SU-DHL-6 (cell line): ENCODE measurements around the gene CCM2.

ENCODE experiments used
- H2AFZ ChIP-seq: fragments of 200-600 bp; sonication (generic); 2 replicates; pipeline ENCODE4 v1.6.1; 2014; ENCODE audit warnings: low read depth, mild to moderate bottlenecking, moderate library complexity, mixed read lengths, antibody characterized with exemption, low read length; ENCODE audit not compliant: severe bottlenecking
- H3F3A ChIP-seq: fragments of 200-600 bp; shearing (Covaris generic); 2 replicates; pipeline ENCODE4 v1.6.0; 2016; ENCODE audit warnings: antibody characterized with exemption, mild to moderate bottlenecking; ENCODE audit not compliant: insufficient read depth
- H3K27ac ChIP-seq: fragments of 200-600 bp; sonication (generic); 2 replicates; pipeline ENCODE4 v1.5.1; 2016; ENCODE audit warnings: low read depth, mild to moderate bottlenecking, low read length, moderate library complexity, mixed read lengths
- H3K27me3 ChIP-seq: fragments of 200-600 bp; sonication (generic), shearing (Covaris generic); 2 replicates; pipeline ENCODE4 v1.6.0; 2014; ENCODE audit warnings: mild to moderate bottlenecking, low read length
- H3K36me3 ChIP-seq: fragments of 200-600 bp; sonication (generic); 2 replicates; pipeline ENCODE4 v1.6.1; 2014; ENCODE audit warnings: mild to moderate bottlenecking, low read length, mixed read lengths
- H3K4me2 ChIP-seq: fragments of 300-600, 200-600 bp; shearing (Covaris generic), sonication (generic); 2 replicates; pipeline ENCODE4 v1.6.0; 2014; ENCODE audit warnings: low read length, low read depth, mild to moderate bottlenecking; ENCODE audit not compliant: poor library complexity, severe bottlenecking
- H3K4me3 ChIP-seq: fragments of 200-600 bp; sonication (generic); 2 replicates; pipeline ENCODE4 v1.5.1; 2014; ENCODE audit warnings: antibody characterized with exemption, low read length, mild to moderate bottlenecking, mixed read lengths; ENCODE audit not compliant: insufficient read depth, poor library complexity, severe bottlenecking
- H3K79me2 ChIP-seq: fragments of 200-600 bp; sonication (generic); 2 replicates; pipeline ENCODE4 v1.6.1; 2014; ENCODE audit warnings: mild to moderate bottlenecking, low read length, moderate library complexity; ENCODE audit not compliant: insufficient read depth
- H3K9ac ChIP-seq: fragments of 200-600 bp; sonication (generic); 2 replicates; pipeline ENCODE4 v1.7.0; 2014; ENCODE audit warnings: mild to moderate bottlenecking, low read length
- H3K9me2 ChIP-seq: fragments of 200-600 bp; sonication (generic); replicated peaks from 2 replicates; pipeline ENCODE4 v1.6.1; 2014; ENCODE audit warnings: low read length; ENCODE audit not compliant: insufficient read depth
- H3K9me3 ChIP-seq: fragments of 200-600 bp; sonication (generic); 2 replicates; pipeline ENCODE4 v1.6.1; 2014; ENCODE audit warnings: low read length, mixed read lengths; ENCODE audit not compliant: insufficient read depth
- H4K20me1 ChIP-seq: fragments of 200-600 bp; sonication (generic); 2 replicates; pipeline ENCODE4 v1.6.1; 2014; ENCODE audit warnings: low read depth, mild to moderate bottlenecking, antibody characterized with exemption, low read length, moderate library complexity, mixed read lengths
- EZH2phosphoT487 ChIP-seq: fragments of 200-600 bp; sonication (generic), shearing (Covaris generic); conservative IDR thresholded peaks from 2 replicates; pipeline ENCODE4 v1.6.1; 2018; ENCODE audit warnings: mild to moderate bottlenecking, antibody characterized with exemption, low read length, moderate library complexity, mixed read lengths
- TF ChIP-seq, protein P1 (sequence below): fragments of 200-600 bp; sonication (generic); IDR thresholded peaks from one replicate; pipeline ENCODE4 v1.5.1; 2017; ENCODE audit warnings: antibody characterized with exemption, mild to moderate bottlenecking, low read length, moderate library complexity; ENCODE audit not compliant: insufficient read depth, poor library complexity, severe bottlenecking

The CCM2 gene

DNA sequence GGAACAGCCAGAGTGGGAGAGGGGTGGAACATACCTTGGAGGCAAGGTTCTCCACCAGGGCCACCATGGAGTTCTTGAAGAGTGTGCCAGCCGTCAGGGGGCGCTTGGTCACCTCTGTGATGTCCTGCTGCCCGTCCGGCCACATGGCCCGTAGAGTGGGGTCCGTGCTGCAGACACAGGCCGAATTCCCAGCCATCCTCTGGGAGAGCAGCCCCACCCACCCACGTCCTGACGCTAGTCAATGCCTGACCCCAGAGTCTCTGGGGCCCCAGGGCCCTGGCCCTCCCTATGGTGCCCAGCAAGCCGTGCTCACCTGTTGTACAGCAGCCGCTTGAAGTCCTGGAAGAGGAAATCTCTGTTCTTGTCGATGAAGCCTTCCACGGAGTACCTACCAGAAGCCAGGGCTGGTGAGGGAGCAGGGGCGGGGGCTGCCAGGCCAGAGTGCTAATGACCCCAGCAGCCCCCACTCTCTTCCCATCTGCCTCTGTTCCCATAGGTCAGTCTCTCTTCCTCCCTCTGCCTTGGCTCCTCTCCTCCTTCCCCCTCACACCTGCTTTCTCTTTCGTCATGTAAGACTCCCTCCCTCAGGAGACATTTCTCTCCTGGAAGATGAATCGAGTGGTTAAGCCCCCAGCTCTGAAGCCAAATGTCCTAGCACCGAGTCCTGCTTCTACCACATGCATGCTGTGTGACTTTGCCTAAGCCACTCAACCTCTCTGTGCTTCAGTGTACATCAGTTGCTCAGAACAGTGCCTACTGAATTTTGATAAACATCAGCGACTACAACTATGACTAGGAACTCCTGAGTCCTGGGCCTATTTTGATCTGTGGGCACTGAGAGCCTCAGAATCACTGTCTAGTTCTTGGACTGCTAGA, 32.2 kb upstream of the CCM2 start:
- Histone ChIP-seq H3F3A (no peaks in the 10 kb centered on the region), H3K9me3 (no peaks in the 10 kb centered on the region), H3K9ac (no peak overlapping the region), H4K20me1 (no peaks in the 10 kb centered on the region), H3K36me3 (no peaks in the 10 kb centered on the region), H3K4me2 (no peak overlapping the region), H2AFZ (no peak overlapping the region), H3K27ac (no peak overlapping the region), H3K4me3 (no peak overlapping the region), H3K9me2 (no peaks in the 10 kb centered on the region), H3K27me3 (no peaks in the 10 kb centered on the region), H3K79me2 (no peaks in the 10 kb centered on the region)
- TF ChIP-seq, protein P1, sequence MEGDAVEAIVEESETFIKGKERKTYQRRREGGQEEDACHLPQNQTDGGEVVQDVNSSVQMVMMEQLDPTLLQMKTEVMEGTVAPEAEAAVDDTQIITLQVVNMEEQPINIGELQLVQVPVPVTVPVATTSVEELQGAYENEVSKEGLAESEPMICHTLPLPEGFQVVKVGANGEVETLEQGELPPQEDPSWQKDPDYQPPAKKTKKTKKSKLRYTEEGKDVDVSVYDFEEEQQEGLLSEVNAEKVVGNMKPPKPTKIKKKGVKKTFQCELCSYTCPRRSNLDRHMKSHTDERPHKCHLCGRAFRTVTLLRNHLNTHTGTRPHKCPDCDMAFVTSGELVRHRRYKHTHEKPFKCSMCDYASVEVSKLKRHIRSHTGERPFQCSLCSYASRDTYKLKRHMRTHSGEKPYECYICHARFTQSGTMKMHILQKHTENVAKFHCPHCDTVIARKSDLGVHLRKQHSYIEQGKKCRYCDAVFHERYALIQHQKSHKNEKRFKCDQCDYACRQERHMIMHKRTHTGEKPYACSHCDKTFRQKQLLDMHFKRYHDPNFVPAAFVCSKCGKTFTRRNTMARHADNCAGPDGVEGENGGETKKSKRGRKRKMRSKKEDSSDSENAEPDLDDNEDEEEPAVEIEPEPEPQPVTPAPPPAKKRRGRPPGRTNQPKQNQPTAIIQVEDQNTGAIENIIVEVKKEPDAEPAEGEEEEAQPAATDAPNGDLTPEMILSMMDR: no peak

DNA sequence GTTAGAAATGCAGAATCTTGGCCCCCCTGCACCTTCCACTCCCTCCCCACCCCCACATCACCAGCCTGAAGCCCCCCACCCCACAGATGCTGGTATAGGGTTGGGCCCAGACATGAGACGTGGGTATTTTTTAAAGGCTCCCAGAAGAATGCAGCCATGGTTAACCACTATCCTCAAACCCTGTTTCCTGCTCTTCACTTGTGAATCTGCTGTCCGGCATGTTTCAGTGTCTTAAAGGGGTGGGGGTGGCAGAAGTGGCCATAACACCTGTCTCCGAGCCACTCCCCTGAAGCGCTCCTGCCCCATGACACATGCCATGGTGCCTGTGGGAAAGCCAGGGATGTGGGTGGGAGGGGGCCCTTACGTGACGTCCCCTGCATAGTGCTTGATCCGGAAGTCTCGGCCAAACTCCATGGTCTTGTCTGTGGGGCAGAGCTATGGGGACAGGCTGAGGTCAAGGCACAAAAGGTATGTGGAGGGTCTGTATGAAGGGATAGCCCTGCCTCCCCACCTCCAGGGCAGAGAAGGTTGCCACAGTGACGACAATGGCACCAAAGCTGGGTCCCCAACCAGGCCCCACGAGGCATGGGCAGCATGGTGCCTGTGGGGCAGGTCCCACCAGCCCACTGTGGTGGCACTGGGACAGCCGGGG, 30.8 kb upstream of the CCM2 start:
- no peaks in the 10 kb centered on the region for H3K36me3 ChIP-seq
- no peaks in the 10 kb centered on the region for H4K20me1 ChIP-seq

DNA sequence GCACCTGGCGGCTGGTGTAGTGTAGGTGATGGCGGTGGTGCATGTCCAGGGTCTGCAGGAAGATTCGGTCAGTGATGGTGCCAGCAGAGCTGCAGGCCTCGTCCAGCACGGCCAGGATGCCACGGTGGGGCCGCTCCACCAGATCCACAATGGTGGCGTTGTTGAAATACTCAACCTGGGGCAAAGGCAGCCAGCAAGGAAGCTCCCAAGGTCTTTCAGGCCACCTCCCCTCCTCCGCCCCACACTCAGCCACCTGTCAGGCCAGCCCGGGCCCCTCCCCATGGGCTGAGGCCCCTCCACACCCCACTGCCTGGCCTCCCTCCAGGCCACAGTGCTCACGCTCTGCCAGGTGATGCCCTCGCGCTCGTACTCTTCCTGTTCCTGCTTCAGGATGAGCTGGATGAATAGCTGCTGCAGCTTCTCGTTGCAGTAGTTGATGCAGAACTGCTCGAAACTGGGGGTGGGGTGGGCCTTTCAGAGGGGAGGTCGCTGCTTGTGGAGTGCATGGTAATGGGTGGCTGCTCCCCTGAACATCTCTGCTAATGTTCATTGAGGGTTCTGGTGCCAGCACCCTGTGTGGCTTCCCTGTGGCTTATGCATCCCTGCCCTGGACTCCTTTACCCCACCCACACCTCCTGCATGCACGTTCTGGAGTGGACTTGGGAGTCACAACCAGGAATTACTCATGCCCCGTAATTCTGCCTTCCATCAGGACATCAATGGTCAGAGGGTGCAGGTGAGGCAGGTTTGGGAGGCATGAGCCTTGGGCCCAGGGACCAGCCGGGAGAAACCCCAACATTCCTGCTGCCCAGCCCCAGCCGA, 30.1 kb upstream of the CCM2 start:
- H4K20me1 ChIP-seq: no peaks in the 10 kb centered on the region
- H2AFZ ChIP-seq: no peak overlapping the region
- H3K9me3 ChIP-seq: no peaks in the 10 kb centered on the region
- no peaks in the 10 kb centered on the region for H3K36me3 ChIP-seq
- no peaks in the 10 kb centered on the region for H3K79me2 ChIP-seq
- no peak overlapping the region for H3K27ac ChIP-seq
- TF ChIP-seq, protein P1: no peak
- no peak for TF ChIP-seq EZH2phosphoT487
- H3K4me3 ChIP-seq: no peak overlapping the region
- H3K4me2 ChIP-seq: no peak overlapping the region
- H3K27me3 ChIP-seq: no peaks in the 10 kb centered on the region
- H3F3A ChIP-seq: no peaks in the 10 kb centered on the region
- H3K9me2 ChIP-seq: no peaks in the 10 kb centered on the region
- H3K9ac ChIP-seq: no peak overlapping the region

More for the DNA sequence above, 30.8 kb upstream of the CCM2 start:
- Histone ChIP-seq H3K27me3 (no peaks in the 10 kb centered on the region), H3K9me2 (no peaks in the 10 kb centered on the region), H3K27ac (no peak overlapping the region), H3F3A (no peaks in the 10 kb centered on the region), H3K79me2 (no peaks in the 10 kb centered on the region), H3K4me3 (no peak overlapping the region), H3K9me3 (no peaks in the 10 kb centered on the region), H3K4me2 (no peak overlapping the region), H3K9ac (no peak overlapping the region), H2AFZ (no peak overlapping the region)
- TF ChIP-seq EZH2phosphoT487: no peak
- TF ChIP-seq, protein P1: no peak
